Measurements from ENCODE around the gene GSTA5.

- TF ChIP-seq EZH2 (IDR thresholded peaks at IDR 0.05; ENCODE audit: insufficient read depth, poor library complexity, severe bottlenecking) (no peak), EZH2phosphoT487 (IDR thresholded peaks at IDR 0.05; ENCODE audit: insufficient read depth, low read depth) (no peak)
Measured at GRCh38 chr6:52839124-52840055, 1.2 kb downstream of the GSTA5 start.

All from GM23248 (cell line).